ENCODE measurements around the gene APELA.
"Not testable (repeated sequence)": the region's sequence is repeated elsewhere in the genome, so short reads cannot be mapped to it uniquely, and the experiment has no call there.

The APELA gene

DNA sequence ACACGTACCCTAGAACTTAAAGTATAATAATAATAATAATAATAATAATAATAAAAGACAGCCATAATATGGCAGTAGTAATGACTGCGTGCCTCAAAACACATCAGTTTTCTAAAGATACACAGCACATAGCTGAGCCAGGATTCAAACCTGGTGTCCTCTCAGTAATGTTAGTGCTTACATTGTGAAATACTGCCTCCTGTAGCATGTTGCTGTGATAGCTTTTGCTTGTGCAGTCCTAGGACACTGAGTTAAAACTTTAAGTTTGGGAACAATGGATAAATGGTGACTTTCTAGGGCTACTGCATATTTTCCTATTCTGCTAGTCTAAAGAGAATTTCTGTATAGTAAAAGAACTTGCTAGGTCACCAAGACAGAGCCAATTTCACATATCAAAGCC is 36.5 kb downstream of the APELA start:
- DNase-seq; in situ Hi-C loops (cut with MboI; ENCODE audit: low pct_unique_long_range_greater_than_20kb, low sequenced_read_pairs): not testable (repeated sequence)

DNA sequence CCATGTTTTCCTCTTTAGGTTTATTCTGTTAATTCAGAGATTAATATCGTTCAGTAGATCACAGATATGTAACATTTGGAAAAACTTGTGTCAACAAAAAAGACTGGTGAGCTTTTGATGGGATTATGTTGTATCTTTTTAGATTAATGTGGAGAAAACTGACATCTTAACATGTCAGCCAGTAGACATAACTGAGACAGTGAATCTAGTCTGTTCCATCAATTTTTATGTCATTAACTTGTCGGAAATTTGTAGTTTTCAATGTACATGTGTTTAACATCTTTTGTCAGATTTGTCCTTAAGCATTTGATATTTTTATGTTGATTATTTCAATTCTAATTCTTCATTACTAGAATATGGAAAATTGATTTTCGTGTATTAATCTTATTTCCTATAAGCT is 42.0 kb downstream of the APELA start:
- in situ Hi-C loops (cut with MboI; ENCODE audit: low pct_unique_long_range_greater_than_20kb, low sequenced_read_pairs), result no loop called here
- DNase-seq, result no peak

DNA sequence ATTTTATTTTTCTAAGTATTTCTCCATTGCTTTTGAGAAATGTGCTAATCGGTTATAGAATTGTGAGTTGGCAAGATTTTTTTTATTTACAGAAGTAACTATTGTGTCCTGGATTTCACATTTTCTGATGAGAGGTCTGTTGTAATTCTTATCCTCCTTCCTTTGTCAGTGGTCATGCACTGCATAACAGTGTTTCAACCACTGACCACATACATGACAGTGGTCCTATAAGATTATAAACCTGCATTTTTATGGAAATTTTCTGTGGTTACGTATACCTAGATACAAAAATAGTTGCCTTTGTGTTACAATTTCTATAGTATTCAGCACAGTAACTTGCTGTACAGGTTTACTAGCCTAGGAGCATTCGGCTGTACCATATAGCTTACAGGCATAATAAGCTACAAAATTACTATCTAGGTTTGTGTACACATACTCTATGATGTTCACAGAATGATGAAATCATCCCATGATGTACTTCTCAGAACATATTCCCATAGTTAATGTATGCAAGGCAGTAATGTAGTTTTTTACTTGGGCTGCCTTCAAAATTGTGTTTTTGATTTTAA is 47.8 kb downstream of the APELA start:
- in situ Hi-C loops (cut with MboI; ENCODE audit: low pct_unique_long_range_greater_than_20kb, low sequenced_read_pairs), result no loop called here
- no peak for DNase-seq

DNA sequence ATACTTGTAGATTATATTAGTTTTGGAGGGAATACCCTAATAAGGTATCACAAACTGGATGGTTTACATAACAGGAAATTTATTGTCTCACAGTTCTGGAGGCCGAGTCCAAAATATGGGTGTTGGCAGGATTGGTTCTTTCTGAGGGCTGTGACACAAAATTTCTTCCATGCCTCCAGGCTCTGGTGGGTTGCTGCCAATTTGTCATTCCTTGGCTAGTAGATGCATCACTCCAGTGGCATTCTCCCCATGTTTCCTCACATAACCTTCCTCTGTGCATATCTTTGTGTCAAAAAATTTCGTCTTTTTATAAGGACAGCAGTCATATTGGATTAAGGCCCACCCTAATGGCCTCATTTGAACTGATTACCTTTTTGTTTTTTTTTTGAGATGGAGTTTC is 49.3 kb downstream of the APELA start:
- in situ Hi-C loops (cut with MboI; ENCODE audit: low pct_unique_long_range_greater_than_20kb, low sequenced_read_pairs), result no loop called here

GRCh38 chr4:164927101-164927500 is 50.1 kb downstream of the APELA start:
- DNase-seq; in situ Hi-C loops (cut with MboI; ENCODE audit: low pct_unique_long_range_greater_than_20kb, low sequenced_read_pairs): not testable (repeated sequence)

More for the DNA sequence above, 49.3 kb downstream of the APELA start:
- no peak for DNase-seq

GRCh38 chr4:164930647-164931046 is 53.7 kb downstream of the APELA start:
- in situ Hi-C loops (cut with MboI; ENCODE audit: low pct_unique_long_range_greater_than_20kb, low sequenced_read_pairs), result no loop called here
- DNase-seq, result no peak

GRCh38 chr4:164931551-164932324 is 54.8 kb downstream of the APELA start:
- no peak for DNase-seq
- in situ Hi-C loops (cut with MboI; ENCODE audit: low pct_unique_long_range_greater_than_20kb, low sequenced_read_pairs), result no loop called here

- in situ Hi-C loops (cut with MboI; ENCODE audit: low pct_unique_long_range_greater_than_20kb, low sequenced_read_pairs), result no loop called here
These were observed 56.3 kb downstream of the APELA start for GRCh38 chr4:164933244-164933643.

GRCh38 chr4:164935363-164935762 is 58.4 kb downstream of the APELA start:
- DNase-seq, result peak; percentile 7
- in situ Hi-C loops (cut with MboI; ENCODE audit: low pct_unique_long_range_greater_than_20kb, low sequenced_read_pairs), result no loop called here

More at GRCh38 chr4:164933244-164933643, 56.3 kb downstream of the APELA start:
- DNase-seq, result no peak

GRCh38 chr4:164935865-164936606 is 59.1 kb downstream of the APELA start:
- in situ Hi-C loops (cut with MboI; ENCODE audit: low pct_unique_long_range_greater_than_20kb, low sequenced_read_pairs); DNase-seq: not testable (repeated sequence)

DNA sequence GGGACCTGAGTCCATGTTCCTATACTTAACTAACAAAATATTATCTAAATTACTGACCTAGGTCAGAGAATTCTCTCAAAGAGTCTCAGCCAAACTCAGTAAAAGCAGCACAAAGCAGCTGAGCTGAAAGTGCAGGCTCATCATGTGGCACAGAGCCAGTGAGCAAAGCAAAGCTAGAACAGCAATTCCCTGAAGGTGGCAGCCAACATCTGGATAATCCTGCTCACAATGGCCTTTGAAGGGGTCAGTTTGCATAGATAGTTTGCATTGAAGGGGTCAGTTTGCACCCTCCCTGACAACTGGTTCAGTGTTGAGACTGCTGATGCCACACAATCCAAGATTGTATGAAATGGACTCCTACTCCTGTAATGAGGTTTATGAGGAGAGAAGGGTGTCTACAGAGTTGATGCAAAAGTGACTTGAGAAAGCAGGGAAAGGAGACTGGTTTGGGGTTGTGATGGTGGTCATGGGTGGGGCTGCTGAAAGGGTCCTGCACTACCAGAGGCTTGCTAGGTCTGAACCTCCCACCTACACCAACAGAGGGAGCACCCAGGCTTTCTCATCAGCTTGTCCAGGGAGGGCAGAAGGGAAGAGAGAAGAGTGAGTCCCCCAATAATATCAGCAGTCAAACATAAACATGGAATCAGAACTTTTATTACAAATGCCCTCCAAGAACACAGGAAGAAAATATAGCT is 60.7 kb downstream of the APELA start:
- in situ Hi-C loops (cut with MboI; ENCODE audit: low pct_unique_long_range_greater_than_20kb, low sequenced_read_pairs), result no loop called here
- no peak for DNase-seq

- no peak for DNase-seq
- in situ Hi-C loops (cut with MboI; ENCODE audit: low pct_unique_long_range_greater_than_20kb, low sequenced_read_pairs), result no loop called here
These were observed 66.2 kb downstream of the APELA start for GRCh38 chr4:164943192-164943591.

GRCh38 chr4:164945146-164945545 is 68.2 kb downstream of the APELA start:
- no peak for DNase-seq
- in situ Hi-C loops (cut with MboI; ENCODE audit: low pct_unique_long_range_greater_than_20kb, low sequenced_read_pairs), result no loop called here

DNA sequence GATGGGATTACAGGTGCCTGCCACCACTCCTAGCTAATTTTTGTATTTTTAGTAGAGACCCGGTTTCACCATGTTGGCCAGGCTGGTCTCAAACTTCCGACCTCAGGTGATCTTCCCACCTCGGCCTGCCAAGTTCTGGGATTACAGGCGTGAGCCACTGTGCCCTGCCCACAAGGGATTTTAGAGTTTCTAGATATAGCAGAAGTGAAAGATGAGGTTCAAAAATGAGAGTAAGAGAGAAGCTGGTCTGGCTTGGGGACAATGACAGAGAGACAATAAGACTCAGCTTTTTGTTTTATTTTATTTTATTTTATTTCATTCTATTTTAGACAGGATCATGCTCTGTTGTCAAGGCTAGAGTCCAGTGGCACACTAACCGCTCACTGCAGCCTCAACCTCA is 69.8 kb downstream of the APELA start:
- in situ Hi-C loops (cut with MboI; ENCODE audit: low pct_unique_long_range_greater_than_20kb, low sequenced_read_pairs), result no loop called here
- DNase-seq, result no peak
